A673 (cell line): ENCODE data around the gene APC2. TPM values are rescaled to one million over a fixed set of nuclear protein-coding genes. Genes with fewer than 3 reads are reported as not detected.

Experiments
- BruUV-seq: library from RNA; stranded (reverse); fragments of 400-500 nt; replicated peaks from 2 replicates; lab custom pipeline; 2021; lab: Mats Ljungman, UMichigan
- CTCF ChIA-PET: fragments of 300-600 bp; sonication (Branson Sonifier 250); formaldehyde crosslinking; loops from one replicate; lab custom pipeline; 2022; ENCODE audit warnings: antibody characterized with exemption; lab: Charles Lee
- POLR2A ChIA-PET: fragments of 300-600 bp; sonication (Branson Sonifier 250); formaldehyde crosslinking; loops from one replicate; lab custom pipeline; 2022; ENCODE audit warnings: antibody characterized with exemption; ENCODE audit not compliant: low non-redundant PET; lab: Charles Lee
- DNase-seq: peaks from one replicate; pipeline ENCODE4 v3.0.0-alpha.2; 2015; ENCODE audit warnings: low spot score
- H3K27ac ChIP-seq: fragments of 200-600 bp; sonication (generic); 2 replicates; pipeline ENCODE4 v1.5.1; 2016; ENCODE audit warnings: mixed run types, low read depth, mild to moderate bottlenecking, mixed read lengths, antibody characterized with exemption, low read length; ENCODE audit not compliant: poor library complexity, severe bottlenecking
- H3K27me3 ChIP-seq: fragments of 200-600 bp; sonication (generic); replicated peaks from 2 replicates; pipeline ENCODE4 v1.6.1; 2017; ENCODE audit warnings: mixed run types, low read depth, mild to moderate bottlenecking, mixed read lengths, antibody characterized with exemption, low read length; ENCODE audit not compliant: insufficient read depth, poor library complexity
- H3K36me3 ChIP-seq: fragments of 200-600 bp; sonication (generic); 2 replicates; pipeline ENCODE4 v1.6.1; 2016; ENCODE audit warnings: mixed run types, mild to moderate bottlenecking, mixed read lengths, antibody characterized with exemption, low read length; ENCODE audit not compliant: insufficient read depth, poor library complexity, severe bottlenecking
- H3K4me1 ChIP-seq: fragments of 200-600 bp; sonication (generic); 2 replicates; pipeline ENCODE4 v1.6.1; 2017; ENCODE audit warnings: mixed run types, mild to moderate bottlenecking, mixed read lengths, antibody characterized with exemption, low read length; ENCODE audit not compliant: insufficient read depth, poor library complexity, severe bottlenecking
- H3K4me3 ChIP-seq: fragments of 200-600 bp; sonication (generic); 2 replicates; pipeline ENCODE4 v1.5.1; 2016; ENCODE audit warnings: low read depth, mixed run types, mild to moderate bottlenecking, mixed read lengths, low read length; ENCODE audit not compliant: poor library complexity, severe bottlenecking
- H3K9me3 ChIP-seq: fragments of 200-600 bp; sonication (generic); 2 replicates; pipeline ENCODE4 v1.6.1; 2016; ENCODE audit warnings: mixed run types, low read depth, mild to moderate bottlenecking, mixed read lengths, antibody characterized with exemption, low read length; ENCODE audit not compliant: poor library complexity, severe bottlenecking
- CTCF ChIP-seq: fragments of 300-800, 200-600 bp; sonication (generic); conservative IDR thresholded peaks from 2 replicates; pipeline ENCODE4 v1.5.1; 2017; ENCODE audit warnings: low read depth, mild to moderate bottlenecking, antibody characterized with exemption, low read length, moderate library complexity, mixed read lengths
- EZH2 ChIP-seq: fragments of 200-600 bp; sonication (generic); IDR thresholded peaks from 2 replicates; pipeline ENCODE4 v1.6.1; 2017; ENCODE audit warnings: borderline replicate concordance, low read depth, mild to moderate bottlenecking, mixed read lengths, antibody characterized with exemption, low read length; ENCODE audit not compliant: poor library complexity, severe bottlenecking
- intact Hi-C: fragments of 100-400 bp; cut with micrococcal nuclease; formaldehyde crosslinking; loops from one replicate; pipeline ENCODE4 v1.10.0; 2022; ENCODE audit not compliant: unreplicated experiment
- total RNA-seq: library from RNA; stranded (reverse); gene quantifications from 2 replicates; pipeline ENCODE4 v1.2.3, GENCODE V29; 2021

Gene APC2
- total RNA-seq, 1 experiment from 2014 or later, result 1.3 TPM

- Histone ChIP-seq H3K4me1 (peaks cover 15% of the 10 kb centered on the region), H3K27ac (no peak overlapping the region), H3K36me3 (no peaks in the 10 kb centered on the region), H3K9me3 (no peaks in the 10 kb centered on the region), H3K4me3 (no peak overlapping the region), H3K27me3 (no peaks in the 10 kb centered on the region)
- CTCF ChIA-PET, result no interaction called here
- no peak for DNase-seq
- POLR2A ChIA-PET, result no interaction called here
- BruUV-seq, result no TSS peak
- TF ChIP-seq CTCF (no peak), EZH2 (no peak)
- intact Hi-C loops, result no loop called here
Observed at GRCh38 chr19:1501200-1501595, 51.3 kb downstream of the APC2 start.

DNA sequence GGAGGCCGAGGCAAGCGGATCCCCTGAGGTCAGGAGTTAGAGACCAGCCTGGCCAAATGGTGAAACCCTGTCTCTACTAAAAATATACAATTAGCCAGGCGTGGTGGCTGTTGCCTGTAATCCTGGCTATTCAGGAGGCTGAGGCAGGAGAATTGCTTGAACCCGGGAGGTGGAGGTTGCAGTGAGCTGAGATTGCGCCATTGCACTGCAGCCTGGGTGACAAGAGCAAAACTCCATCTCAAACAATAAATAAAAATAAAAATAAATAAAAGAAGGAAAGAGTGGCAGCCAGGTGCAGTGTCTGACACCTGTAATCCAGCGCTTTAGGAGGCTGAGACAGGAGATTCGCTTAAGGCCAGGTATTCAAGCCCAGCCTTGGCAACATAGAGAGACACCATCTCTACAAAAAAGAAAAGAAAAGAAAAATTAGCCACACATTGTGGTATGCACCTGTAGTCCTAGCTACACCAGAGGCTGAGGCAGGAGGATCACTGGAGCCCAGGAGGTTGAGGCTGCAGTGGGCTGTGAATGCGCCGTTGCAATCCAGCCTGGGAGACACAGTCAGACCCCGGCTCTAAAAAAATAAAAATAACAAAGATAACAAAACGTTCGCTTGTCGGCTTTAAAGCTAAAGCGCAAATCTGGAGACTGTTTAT, 52.6 kb downstream of the APC2 start:
- ChIA-PET POLR2A (no interaction called here), CTCF (interaction anchor here (0.7 kb wide), 1 partner anchor 320 kb away, joined by 5 read pairs; no protein-coding TSS in a partner anchor)
- peaks cover 18% of the 10 kb centered on the region for H3K4me1 ChIP-seq
- no peak for DNase-seq
- H3K9me3 ChIP-seq, result no peaks in the 10 kb centered on the region
- TF ChIP-seq CTCF, result no peak
- no peak for TF ChIP-seq EZH2
- H3K27ac ChIP-seq, result no peak overlapping the region
- H3K4me3 ChIP-seq, result peak overlapping the region; percentile 40
- intact Hi-C loops, result no loop called here
- H3K36me3 ChIP-seq, result no peaks in the 10 kb centered on the region
- no peaks in the 10 kb centered on the region for H3K27me3 ChIP-seq
- BruUV-seq, result no TSS peak

DNA sequence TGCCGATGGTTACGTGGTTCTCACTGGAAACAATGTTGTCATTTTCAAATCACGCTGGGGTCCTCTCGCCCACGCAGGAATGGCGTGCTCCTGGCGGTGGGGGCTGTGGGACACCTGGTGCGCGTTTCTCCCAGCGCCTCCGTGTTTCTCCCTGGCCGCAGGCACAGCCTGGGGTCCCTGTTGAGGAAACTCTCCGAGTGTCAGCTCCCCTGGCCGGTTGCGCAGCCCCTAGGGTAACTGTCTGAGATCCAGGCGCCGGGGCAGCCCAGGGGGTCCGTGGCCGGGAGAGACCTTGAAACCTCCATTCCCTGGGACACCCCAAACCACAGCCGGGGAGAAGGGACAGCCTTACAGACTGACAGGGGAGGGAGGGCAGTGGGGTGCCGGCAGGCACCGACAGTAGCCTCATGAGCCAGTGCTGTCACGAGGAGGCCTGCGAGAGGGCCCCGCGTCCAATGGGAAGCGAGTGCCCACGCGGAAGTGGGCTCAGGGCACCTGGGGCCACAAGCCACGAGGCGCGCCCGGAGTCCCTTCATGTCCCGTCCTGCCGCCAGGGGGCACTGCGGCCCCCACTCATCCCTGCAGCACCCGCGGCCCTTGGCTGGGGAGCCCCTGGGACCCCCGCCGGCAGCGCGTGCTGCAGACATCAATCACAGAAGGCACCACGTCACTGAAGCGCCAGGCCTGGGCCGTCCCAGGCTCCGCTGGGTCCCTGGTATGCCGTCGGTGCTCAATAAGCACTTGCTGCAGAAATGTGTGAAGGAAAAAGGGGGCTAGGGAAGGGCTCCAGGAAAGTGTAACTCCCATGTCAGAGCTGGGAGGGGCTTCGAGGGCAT, 53.4 kb downstream of the APC2 start:
- CTCF ChIA-PET, result interaction anchor here (0.7 kb wide), 1 partner anchor 319 kb away, joined by 5 read pairs; no protein-coding TSS in a partner anchor
- H3K27ac ChIP-seq, result peak overlapping the region; percentile 41
- POLR2A ChIA-PET, result no interaction called here
- no peaks in the 10 kb centered on the region for H3K36me3 ChIP-seq
- H3K9me3 ChIP-seq, result no peaks in the 10 kb centered on the region
- DNase-seq, result peak; percentile 84
- H3K4me1 ChIP-seq, result peaks cover 18% of the 10 kb centered on the region
- intact Hi-C loops, result no loop called here
- no peaks in the 10 kb centered on the region for H3K27me3 ChIP-seq
- TF ChIP-seq EZH2 (no peak), CTCF (peak; percentile 93)
- peak overlapping the region; percentile 40 for H3K4me3 ChIP-seq
- no TSS peak for BruUV-seq
